Measurements from ENCODE around the gene NLRP7. TPM values are rescaled to one million over a fixed set of nuclear protein-coding genes. Genes with fewer than 3 reads are reported as not detected.

The NLRP7 gene
- total and polyA plus RNA-seq, 2 of the 4 experiments (the other 2 are of a cell fraction), result not detected

DNA sequence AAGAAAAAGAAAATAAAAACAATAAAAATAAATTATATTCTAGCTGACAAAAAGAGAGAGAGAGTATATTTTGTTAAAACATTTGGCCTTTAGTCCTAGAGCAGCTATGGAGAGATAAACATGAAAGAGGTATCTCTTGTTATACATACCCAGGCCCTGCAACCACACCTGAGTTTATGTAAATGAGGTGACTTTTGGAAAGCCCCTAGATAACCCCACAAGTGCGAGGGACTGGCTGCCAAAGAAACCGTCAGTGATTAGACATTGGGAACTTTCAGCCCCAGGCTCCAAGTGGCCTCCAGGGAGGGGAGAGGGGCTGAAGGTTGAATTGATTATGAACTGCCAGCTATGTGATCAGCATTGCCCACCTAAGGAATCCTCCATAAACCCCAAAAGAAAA lies 2.1 kb upstream of the NLRP7 start:
- Histone ChIP-seq H3K79me1 (ENCODE audit: low read depth in 1 of 2, low read length in 2 of 2) (no peaks in the 10 kb centered on the region), H3K4me3 (ENCODE audit: insufficient read depth, low read depth, low read length) (no peak overlapping the region), H3K56ac (ENCODE audit: extremely low read depth, insufficient read depth, low read length) (no peak overlapping the region), H3K4ac (ENCODE audit: low read depth, low read length) (no peak overlapping the region), H3K23ac (ENCODE audit: low read depth, low read length) (no peak overlapping the region), H4K91ac (ENCODE audit: insufficient read depth, low read depth, low read length) (no peak overlapping the region), H3K18ac (ENCODE audit: low read depth, low read length) (no peak overlapping the region), H2BK5ac (ENCODE audit: low read depth, low read length, poor library complexity, severe bottlenecking) (no peak overlapping the region), H3K36me3 (ENCODE audit: control insufficient read depth, insufficient read depth, low read length) (no peaks in the 10 kb centered on the region), H4K8ac (ENCODE audit: low read depth in 2 of 2, low read length in 2 of 2) (no peak overlapping the region), H3K9me1 (ENCODE audit: insufficient read depth, low read length) (no peaks in the 10 kb centered on the region), H4K5ac (ENCODE audit: low read depth, low read length) (no peak overlapping the region), H3K9ac (ENCODE audit: low read depth, low read length) (no peak overlapping the region), H2AK9ac (replicated peaks; ENCODE audit: low read depth, low read length, poor library complexity) (no peak overlapping the region), H3K4me2 (ENCODE audit: low read depth, low read length) (no peak overlapping the region), H3K27me3 (ENCODE audit: control insufficient read depth, insufficient read depth, low read length) (no peaks in the 10 kb centered on the region), H2BK120ac (ENCODE audit: low read depth, low read length) (no peak overlapping the region), H2AFZ (replicated peaks; ENCODE audit: low read length, poor library complexity) (no peak overlapping the region), H2BK15ac (ENCODE audit: low read depth, low read length) (no peak overlapping the region), H3K14ac (replicated peaks; ENCODE audit: low read depth, low read length) (no peak overlapping the region), H2AK5ac (ENCODE audit: low read depth, low read length) (no peak overlapping the region), H4K20me1 (ENCODE audit: insufficient read depth, low read length) (no peaks in the 10 kb centered on the region), H3K27ac (ENCODE audit: insufficient read depth, low read length) (no peak overlapping the region), H3K9me3 (ENCODE audit: control insufficient read depth, insufficient read depth, low read length) (peaks cover 14% of the 10 kb centered on the region), H2BK20ac (ENCODE audit: low read depth, low read length) (no peak overlapping the region), H3K4me1 (ENCODE audit: control insufficient read depth, insufficient read depth, low read length) (no peaks in the 10 kb centered on the region)
- dilution Hi-C loops (cut with HindIII; ENCODE audit: low sequenced_read_pairs, unreplicated experiment), result no loop called here
- ChIA-PET CTCF (interaction anchor here (0.6 kb wide), 1 partner anchor 41 kb away, joined by 3 read pairs; no protein-coding TSS in a partner anchor), POLR2A (ENCODE audit: unreplicated experiment) (no interaction called here)
- in situ Hi-C loops (cut with MboI; ENCODE audit: low sequenced_read_pairs), result no loop called here
- no peak for DNase-seq
- no TSS peak for BruUV-seq (replicated peaks)
- TF ChIP-seq CEBPB (IDR thresholded peaks at IDR 0.05; ENCODE audit: low read depth, low read length) (no peak), NFE2L2 (IDR thresholded peaks at IDR 0.05; ENCODE audit: low read depth, low read length) (no peak), MAFK (IDR thresholded peaks at IDR 0.05; ENCODE audit: low read depth, low read length) (no peak), FOS (IDR thresholded peaks at IDR 0.05; ENCODE audit: low read depth, low read length) (no peak), BHLHE40 (IDR thresholded peaks at IDR 0.05; ENCODE audit: low read depth, low read length) (no peak), CHD1 (IDR thresholded peaks at IDR 0.05; ENCODE audit: low read depth, low read length) (no peak)
- TF ChIP-seq, protein P1, sequence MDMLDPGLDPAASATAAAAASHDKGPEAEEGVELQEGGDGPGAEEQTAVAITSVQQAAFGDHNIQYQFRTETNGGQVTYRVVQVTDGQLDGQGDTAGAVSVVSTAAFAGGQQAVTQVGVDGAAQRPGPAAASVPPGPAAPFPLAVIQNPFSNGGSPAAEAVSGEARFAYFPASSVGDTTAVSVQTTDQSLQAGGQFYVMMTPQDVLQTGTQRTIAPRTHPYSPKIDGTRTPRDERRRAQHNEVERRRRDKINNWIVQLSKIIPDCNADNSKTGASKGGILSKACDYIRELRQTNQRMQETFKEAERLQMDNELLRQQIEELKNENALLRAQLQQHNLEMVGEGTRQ (IDR thresholded peaks at IDR 0.05; ENCODE audit: low read depth, low read length), result no peak
- TF ChIP-seq, protein P2, sequence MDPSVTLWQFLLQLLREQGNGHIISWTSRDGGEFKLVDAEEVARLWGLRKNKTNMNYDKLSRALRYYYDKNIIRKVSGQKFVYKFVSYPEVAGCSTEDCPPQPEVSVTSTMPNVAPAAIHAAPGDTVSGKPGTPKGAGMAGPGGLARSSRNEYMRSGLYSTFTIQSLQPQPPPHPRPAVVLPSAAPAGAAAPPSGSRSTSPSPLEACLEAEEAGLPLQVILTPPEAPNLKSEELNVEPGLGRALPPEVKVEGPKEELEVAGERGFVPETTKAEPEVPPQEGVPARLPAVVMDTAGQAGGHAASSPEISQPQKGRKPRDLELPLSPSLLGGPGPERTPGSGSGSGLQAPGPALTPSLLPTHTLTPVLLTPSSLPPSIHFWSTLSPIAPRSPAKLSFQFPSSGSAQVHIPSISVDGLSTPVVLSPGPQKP (IDR thresholded peaks at IDR 0.05; ENCODE audit: borderline replicate concordance, low read depth, low read length), result no peak
- no CpG with 5 or more reads among the region's 2 CpGs for whole genome bisulfite sequencing, 2 experiments (ENCODE audit: extremely low coverage in 2 of 2, insufficient read length in 1 of 2)
- ATAC-seq (ENCODE audit: low read depth), result no peak
- intact Hi-C loops (cut with micrococcal nuclease), result no loop called here

Data from IMR-90 (cell line).